HL-60/S4 treated with retinoic acid at 250 ng/mL for 4 days and 3 days (cell line): ENCODE data around the gene UPK3B.
"Not testable (repeated sequence)": the region's sequence is repeated elsewhere in the genome, so short reads cannot be mapped to it uniquely, and the experiment has no call there.

ENCODE experiments used
- in situ Hi-C: fragments of 300-500 bp; cut with MboI; formaldehyde crosslinking; loops from 2 replicates; pipeline ENCODE4 v1.7.0; 2022; ENCODE audit warnings: low sequenced_read_pairs

The UPK3B gene

DNA sequence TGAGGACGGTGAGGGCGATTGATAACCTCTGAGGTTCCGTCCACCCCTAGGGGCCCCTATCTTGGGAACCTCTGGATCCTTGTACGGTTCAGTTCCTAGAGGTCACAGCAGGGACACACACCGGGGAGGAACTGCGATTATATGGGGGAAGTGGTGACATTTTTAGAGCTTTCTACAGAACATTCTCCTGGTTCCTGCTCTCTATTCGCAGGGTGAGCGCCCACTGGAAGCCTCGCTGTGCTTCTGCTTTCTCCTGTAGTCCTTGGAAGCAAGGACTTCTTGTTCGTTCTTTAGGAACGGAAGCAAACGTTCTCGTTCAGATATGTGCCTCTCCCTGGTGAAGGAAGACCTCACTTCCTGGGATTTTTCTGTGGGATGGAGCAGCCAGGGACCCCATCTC is 22.4 kb upstream of the UPK3B start:
- in situ Hi-C loops, result not testable (repeated sequence)

DNA sequence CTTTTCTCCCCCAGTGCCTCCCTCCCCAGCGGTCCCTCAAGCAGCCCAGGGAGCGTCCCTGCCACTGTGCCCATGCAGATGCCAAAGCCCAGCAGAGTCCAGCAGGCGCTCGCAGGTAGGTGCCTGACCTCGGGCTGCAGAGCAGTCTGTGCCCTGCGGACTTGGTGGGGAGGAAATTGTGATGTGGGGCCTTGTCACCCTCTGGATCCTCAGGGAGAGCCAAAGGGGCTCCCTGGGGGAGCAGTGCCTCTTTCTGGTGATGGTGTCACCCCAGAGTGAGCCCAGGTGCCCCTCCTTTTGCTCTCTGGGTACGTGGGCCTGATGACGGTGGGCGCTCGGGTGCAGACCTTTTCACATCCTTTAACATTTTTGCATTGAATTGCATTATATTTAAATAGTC is 18.2 kb upstream of the UPK3B start:
- in situ Hi-C loops, result not testable (repeated sequence)

GRCh38 chr7:76495717-76496116 is 14.6 kb upstream of the UPK3B start:
- in situ Hi-C loops, result not testable (repeated sequence)

DNA sequence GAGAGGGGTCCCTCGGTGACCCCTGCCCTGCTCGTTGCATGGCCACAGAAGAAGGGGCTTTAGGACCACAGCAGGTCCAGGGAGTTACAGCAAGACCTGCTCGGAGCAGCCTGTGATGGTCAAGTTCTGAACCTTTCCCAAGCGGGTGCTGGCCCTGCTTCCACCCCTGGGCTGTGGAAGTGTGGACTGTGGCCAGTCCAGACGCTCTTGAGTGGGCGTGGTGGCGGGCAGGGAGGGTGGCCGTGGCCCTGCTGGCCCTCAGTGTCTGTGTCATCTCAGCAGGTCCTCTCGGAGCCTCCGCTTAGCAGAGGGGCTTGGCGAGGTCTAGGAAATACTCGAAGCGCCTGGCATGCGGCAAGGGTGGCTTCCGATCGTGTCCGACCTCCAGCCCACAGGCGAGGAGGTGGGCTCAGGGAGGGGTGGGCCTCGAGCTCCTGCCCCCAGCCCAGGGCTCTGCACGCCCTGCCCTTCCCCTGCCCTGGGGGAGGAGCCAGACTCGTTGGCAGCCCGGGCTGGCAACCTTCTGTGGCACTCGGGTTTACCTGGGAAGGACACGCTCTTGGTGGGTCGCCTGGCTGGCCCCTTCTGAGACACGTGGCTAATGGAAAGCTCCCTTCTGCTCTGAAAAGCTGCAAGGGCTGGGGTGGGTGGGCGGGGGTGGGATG is 12.3 kb upstream of the UPK3B start:
- in situ Hi-C loops, result not testable (repeated sequence)

GRCh38 chr7:76498583-76499200 is 11.7 kb upstream of the UPK3B start:
- in situ Hi-C loops, result not testable (repeated sequence)

DNA sequence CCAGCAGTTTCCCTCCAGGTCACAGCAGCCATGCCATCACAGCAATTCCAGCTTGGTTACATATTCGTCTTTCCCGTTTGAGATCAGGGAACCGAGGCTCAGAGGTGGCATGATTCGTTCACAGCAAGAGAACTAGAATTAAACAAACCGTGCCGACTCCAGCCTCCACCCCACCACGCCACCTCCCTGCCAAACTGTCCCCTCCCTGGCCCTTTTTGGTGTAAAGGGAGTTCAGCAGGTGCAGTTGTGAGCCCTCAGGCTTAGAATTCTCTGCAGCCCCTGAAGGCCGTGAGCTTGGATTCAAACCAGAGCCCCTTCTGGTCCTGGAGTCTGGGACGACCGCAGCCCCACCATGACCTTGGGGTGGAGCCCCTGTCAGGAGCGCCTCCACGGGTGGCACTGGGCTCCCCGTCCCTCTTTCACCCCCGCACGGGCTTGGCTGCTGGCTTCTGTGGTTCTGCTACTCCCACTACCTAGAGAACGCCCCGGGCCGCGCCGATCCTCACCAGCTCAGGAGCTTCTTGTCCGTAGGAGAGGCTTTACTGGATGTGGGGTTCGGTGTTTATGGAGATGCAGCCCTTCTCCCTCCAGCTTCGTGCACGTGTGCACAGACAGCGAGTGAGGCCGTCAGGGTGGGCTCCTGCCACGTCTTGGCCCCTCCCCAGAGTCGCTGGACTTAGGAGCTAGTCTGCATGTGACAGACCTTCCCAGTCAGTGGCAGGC is 11.0 kb upstream of the UPK3B start:
- in situ Hi-C loops, result not testable (repeated sequence)

- in situ Hi-C loops, result not testable (repeated sequence)
Observed at GRCh38 chr7:76499924-76500241, 10.5 kb upstream of the UPK3B start.

- in situ Hi-C loops, result not testable (repeated sequence)
Observed at GRCh38 chr7:76502224-76502623, 8.1 kb upstream of the UPK3B start.

DNA sequence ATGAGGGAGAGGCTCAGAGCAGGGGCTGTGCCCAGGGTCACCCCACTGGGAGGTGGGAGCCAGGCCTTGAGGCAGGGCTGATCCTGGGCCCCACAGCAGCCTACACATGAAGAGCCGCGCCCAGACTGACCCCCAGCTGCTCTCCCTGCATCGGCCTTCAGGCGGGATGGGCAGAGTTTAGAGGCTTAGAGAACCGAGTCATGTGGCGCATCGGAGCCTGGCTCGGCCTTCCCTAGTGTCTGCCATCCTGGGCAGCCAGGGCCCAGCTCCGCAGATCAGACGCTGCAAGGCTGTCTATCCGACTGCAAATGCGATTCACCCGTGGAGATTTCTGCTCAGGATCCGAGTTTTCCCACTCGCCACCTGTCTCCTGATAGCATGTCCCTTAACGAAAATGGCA is 7.5 kb upstream of the UPK3B start:
- in situ Hi-C loops, result not testable (repeated sequence)

- in situ Hi-C loops, result not testable (repeated sequence)
Observed at GRCh38 chr7:76503244-76503643, 7.1 kb upstream of the UPK3B start.

DNA sequence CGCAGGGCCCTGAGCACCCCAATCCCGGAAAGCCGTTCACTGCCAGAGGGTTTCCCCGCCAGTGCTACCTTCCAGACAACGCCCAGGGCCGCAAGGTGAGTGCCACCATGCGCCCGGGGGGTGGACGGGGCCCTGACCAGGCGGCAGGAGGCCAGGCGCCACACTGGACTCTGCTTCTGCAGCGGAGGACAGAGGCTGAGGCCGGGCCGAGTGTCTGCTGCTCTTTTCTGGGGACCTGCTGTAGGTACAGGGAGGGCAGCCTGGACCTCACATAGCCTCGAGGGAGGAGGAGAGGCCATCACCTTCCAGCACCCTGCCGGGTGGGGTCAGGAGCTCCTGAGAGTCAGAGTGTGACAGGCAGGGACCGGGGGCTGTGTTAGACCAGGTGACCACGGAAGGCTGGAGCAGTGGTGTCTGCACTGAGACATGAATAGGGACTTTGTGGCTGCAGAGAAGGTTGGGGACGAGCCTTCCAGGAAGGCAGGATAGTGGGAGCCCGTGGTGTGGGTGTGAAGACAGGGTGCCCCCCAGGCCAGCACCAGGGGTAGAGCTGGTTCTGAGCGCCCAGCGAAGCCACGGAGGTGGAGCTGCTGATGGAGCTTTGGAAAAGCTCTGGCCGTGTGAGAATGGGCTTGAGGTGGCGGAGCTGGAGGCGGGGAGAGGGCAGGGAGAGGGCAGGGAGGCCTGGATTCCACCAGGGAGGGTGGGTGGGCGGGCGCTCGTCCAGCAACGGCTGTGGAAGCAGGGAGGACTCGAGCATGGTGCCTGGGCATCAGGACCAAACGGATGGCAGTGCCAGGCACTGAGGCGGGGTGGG is 5.8 kb upstream of the UPK3B start:
- in situ Hi-C loops, result not testable (repeated sequence)

- in situ Hi-C loops, result no loop called here
Observed at GRCh38 chr7:76505168-76506080, 4.9 kb upstream of the UPK3B start.

GRCh38 chr7:76506081-76506440 is 4.3 kb upstream of the UPK3B start:
- in situ Hi-C loops, result no loop called here

DNA sequence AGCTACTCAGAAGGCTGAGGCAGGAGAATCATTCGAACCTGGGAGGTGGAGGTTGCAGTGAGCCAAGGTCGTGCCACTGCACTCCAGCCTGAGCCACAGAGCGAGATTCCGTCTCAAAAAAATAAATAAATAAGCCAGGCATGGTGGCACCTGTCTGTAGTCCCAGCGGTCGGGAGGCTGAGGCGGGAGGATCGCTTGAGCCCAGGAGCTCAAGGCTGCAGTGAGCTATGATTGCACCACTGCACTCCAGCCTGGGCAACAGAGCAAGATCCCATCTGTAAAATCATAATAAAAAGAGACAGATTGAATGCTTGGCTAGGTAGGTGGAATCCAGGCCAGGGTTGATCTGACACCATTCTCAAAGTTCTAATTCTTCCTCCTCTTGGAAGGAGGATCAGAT is 3.7 kb upstream of the UPK3B start:
- in situ Hi-C loops, result not testable (repeated sequence)

- in situ Hi-C loops, result no loop called here
Observed at GRCh38 chr7:76507723-76508406, 2.5 kb upstream of the UPK3B start.

DNA sequence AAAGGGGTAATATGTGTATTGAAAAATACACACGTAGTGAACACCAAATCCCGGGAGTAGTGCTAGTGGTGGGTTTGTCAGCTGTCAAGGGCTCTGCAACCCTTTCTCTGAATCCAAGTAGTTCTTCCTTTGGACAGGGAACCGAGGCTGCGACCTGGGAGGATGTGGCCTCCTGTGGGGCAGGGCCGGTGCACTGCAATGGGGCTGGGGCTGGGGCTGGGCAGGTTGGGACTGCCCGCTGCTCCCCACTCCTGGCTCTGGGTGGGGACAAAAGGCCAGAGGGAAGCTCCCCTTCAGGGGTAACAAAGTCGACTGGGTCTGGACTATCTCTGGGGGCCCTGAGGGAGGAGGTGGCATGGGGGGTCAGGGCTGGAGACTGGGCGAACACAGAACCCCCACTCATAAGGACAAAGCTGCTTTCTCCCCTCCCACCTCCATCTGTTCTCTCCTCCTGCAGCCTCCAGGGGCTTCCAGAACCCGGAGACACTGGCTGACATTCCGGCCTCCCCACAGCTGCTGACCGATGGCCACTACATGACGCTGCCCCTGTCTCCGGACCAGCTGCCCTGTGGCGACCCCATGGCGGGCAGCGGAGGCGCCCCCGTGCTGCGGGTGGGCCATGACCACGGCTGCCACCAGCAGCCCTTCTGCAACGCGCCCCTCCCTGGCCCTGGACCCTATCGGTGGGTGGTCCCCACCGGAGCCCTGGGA is 1.0 kb downstream of the UPK3B start:
- in situ Hi-C loops, result not testable (repeated sequence)

- in situ Hi-C loops, result not testable (repeated sequence)
Observed at GRCh38 chr7:76511911-76512885, 1.8 kb downstream of the UPK3B start.
